ENCODE results near the gene ELMO1.

- TF ChIP-seq POLR2A (IDR thresholded peaks at IDR 0.05; ENCODE audit: low read length) (no peak), GATA1 (IDR thresholded peaks at IDR 0.05; ENCODE audit: low read depth, low read length) (no peak)
Observed at GRCh38 chr7:36925691-36926090, 523.0 kb downstream of the ELMO1 start.
